ENCODE measurements around the gene ZNF609.

The ZNF609 gene

DNA sequence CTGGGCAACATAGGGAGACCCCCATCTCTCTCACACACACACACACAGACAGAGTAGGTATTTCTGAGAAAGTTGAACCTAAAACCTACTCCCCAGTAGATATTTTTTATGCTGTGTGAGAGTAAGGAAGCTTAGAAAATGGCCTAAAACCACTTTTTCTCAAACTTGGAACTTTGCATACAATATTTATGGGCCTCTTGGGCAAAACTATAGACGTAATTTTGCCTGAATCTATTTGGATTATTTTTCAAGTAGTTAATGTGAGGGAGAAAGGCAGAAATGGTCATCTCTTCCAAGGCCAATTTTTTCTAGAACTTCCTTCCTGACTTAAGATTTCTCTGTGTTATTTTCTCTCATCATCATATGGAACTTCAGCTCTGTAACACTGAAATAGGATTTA, 81.7 kb downstream of the ZNF609 start:
- Histone ChIP-seq H3K27ac (ENCODE audit: low read depth, low read length) (no peak overlapping the region), H3K9ac (ENCODE audit: low read depth, low read length) (no peak overlapping the region), H3K9me3 (ENCODE audit: control insufficient read depth, insufficient read depth, low read length) (no peaks in the 10 kb centered on the region), H3K27me3 (ENCODE audit: control insufficient read depth, insufficient read depth, low read length) (no peaks in the 10 kb centered on the region), H3K4me1 (ENCODE audit: control insufficient read depth, insufficient read depth, low read length) (no peaks in the 10 kb centered on the region), H3K4me3 (ENCODE audit: low read depth, low read length) (no peak overlapping the region), H3K36me3 (ENCODE audit: control insufficient read depth, insufficient read depth, low read length) (no peaks in the 10 kb centered on the region)

DNA sequence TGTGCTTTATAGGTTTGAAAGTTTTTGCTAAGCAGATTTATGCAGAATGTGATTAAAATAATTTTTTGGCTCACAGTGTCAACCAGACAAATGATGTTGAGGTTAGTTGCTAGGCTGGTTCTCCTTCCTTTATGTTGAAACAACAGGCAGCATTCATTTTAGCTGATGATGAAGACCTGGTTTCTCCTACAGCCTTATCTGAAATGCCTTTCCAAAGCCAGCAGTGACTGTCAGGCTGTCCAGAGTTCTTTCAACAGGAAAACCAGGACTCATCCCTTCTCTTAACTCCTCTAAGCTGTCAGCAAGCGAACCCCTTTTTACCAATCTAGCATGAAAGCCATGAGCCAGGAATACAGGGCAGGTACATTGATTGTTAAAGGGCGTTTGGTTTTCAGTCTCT, 84.1 kb downstream of the ZNF609 start:
- Histone ChIP-seq H3K4me3 (ENCODE audit: low read depth, low read length) (no peak overlapping the region), H3K9me3 (ENCODE audit: control insufficient read depth, insufficient read depth, low read length) (no peaks in the 10 kb centered on the region), H3K36me3 (ENCODE audit: control insufficient read depth, insufficient read depth, low read length) (no peaks in the 10 kb centered on the region), H3K9ac (ENCODE audit: low read depth, low read length) (no peak overlapping the region), H3K27ac (ENCODE audit: low read depth, low read length) (no peak overlapping the region), H3K4me1 (ENCODE audit: control insufficient read depth, insufficient read depth, low read length) (no peaks in the 10 kb centered on the region), H3K27me3 (ENCODE audit: control insufficient read depth, insufficient read depth, low read length) (no peaks in the 10 kb centered on the region)

DNA sequence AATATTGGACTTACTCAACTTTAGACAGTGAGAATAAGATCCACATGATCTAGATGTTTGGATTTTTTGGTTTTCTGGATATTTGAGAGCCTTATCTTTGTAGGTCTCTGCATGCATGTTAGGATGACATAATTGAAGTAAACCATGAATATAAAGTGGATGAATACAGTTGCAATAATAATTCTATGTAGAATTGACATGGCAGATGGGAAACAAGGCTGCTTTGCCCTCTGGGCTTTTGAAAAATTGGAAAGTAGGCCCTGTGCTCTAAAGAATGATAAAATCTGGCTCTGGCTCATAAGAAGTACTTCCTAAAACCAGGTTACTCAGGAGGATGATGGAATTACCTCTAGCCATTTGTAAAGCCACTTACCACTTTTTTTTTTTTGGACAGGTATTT, 86.9 kb downstream of the ZNF609 start:
- H3K27ac ChIP-seq (ENCODE audit: low read depth, low read length), result no peak overlapping the region
- no peaks in the 10 kb centered on the region for H3K27me3 ChIP-seq (ENCODE audit: control insufficient read depth, insufficient read depth, low read length)
- H3K9me3 ChIP-seq (ENCODE audit: control insufficient read depth, insufficient read depth, low read length), result no peaks in the 10 kb centered on the region
- H3K4me1 ChIP-seq (ENCODE audit: control insufficient read depth, insufficient read depth, low read length), result no peaks in the 10 kb centered on the region
- H3K9ac ChIP-seq (ENCODE audit: low read depth, low read length), result no peak overlapping the region
- H3K36me3 ChIP-seq (ENCODE audit: control insufficient read depth, insufficient read depth, low read length), result no peaks in the 10 kb centered on the region
- no peak overlapping the region for H3K4me3 ChIP-seq (ENCODE audit: low read depth, low read length)

DNA sequence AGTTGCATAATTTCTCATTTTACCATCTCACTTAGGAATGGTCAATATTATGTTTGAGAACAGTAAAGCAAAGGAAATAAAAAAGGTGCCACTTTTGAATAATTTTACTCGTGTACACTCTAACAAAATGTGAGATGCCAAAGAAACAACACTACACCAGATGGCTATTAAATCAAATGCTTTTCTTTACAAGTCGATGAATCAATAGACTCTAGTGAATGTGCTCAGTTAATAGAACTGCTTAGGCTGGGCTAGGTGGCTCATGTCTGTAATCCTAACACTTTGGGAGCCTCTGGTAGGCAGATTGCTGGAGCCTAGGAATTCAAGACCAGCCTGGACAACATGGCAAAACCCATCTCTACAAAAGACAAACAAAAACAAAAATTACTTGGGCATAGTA, 87.9 kb downstream of the ZNF609 start:
- Histone ChIP-seq H3K27ac (ENCODE audit: low read depth, low read length) (no peak overlapping the region), H3K27me3 (ENCODE audit: control insufficient read depth, insufficient read depth, low read length) (no peaks in the 10 kb centered on the region), H3K9me3 (ENCODE audit: control insufficient read depth, insufficient read depth, low read length) (no peaks in the 10 kb centered on the region), H3K9ac (ENCODE audit: low read depth, low read length) (no peak overlapping the region), H3K36me3 (ENCODE audit: control insufficient read depth, insufficient read depth, low read length) (no peaks in the 10 kb centered on the region), H3K4me1 (ENCODE audit: control insufficient read depth, insufficient read depth, low read length) (no peaks in the 10 kb centered on the region), H3K4me3 (ENCODE audit: low read depth, low read length) (no peak overlapping the region)

DNA sequence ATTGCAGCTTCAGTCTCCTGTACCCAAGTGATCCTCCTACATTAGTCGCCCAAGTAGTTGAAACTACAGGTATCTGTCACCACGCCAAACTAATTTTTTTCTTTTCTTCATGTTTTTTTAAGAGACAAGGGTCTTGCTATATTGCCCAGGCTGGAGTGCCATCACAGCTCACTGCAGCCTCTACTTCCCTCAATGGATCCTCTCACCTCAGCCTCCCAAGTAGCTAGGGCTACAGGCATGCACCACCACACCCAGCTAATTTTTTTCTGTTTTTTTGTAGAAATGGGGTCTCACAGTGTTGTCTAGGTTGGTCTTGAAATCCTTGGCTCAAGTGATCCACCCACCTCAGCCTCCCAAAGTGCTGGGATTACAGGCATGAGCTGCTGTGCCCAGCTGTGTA, 89.5 kb downstream of the ZNF609 start:
- Histone ChIP-seq H3K27ac (ENCODE audit: low read depth, low read length) (no peak overlapping the region), H3K9ac (ENCODE audit: low read depth, low read length) (no peak overlapping the region), H3K27me3 (ENCODE audit: control insufficient read depth, insufficient read depth, low read length) (no peaks in the 10 kb centered on the region), H3K4me1 (ENCODE audit: control insufficient read depth, insufficient read depth, low read length) (no peaks in the 10 kb centered on the region), H3K36me3 (ENCODE audit: control insufficient read depth, insufficient read depth, low read length) (no peaks in the 10 kb centered on the region), H3K9me3 (ENCODE audit: control insufficient read depth, insufficient read depth, low read length) (no peaks in the 10 kb centered on the region), H3K4me3 (ENCODE audit: low read depth, low read length) (no peak overlapping the region)

DNA sequence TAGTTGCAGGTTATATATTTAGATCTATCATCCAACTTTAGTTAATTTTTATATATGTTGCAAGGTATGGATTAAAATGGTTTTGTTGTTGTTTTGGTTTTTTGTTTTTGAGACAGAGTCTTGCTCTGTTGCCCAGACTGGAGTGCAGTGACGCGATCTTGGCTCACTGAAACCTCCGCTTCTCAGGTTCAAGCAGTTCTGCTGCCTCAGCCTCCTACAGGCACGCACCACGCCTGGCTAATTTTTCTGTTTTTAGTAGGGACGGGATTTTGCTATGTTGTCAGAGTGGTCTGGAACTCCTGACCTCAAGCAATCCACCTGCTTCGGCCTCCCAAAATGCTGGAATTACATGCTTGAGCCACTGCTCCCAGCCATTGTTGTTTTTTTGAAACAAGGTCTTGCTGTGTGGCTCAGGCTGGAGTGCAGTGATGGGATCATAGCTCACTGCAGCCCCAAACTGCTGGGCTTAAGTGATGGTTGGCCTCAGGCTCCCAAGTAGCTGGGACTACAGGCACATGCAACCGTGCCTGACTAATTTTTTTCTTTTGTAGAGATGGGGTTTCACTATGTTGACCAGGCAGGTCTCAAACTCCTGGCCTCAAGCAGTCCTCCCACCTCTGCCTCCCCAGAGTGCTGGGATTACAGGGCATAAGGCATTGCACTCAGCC, 92.0 kb downstream of the ZNF609 start:
- Histone ChIP-seq H3K4me1 (ENCODE audit: control insufficient read depth, insufficient read depth, low read length) (no peaks in the 10 kb centered on the region), H3K27ac (ENCODE audit: low read depth, low read length) (no peak overlapping the region), H3K9me3 (ENCODE audit: control insufficient read depth, insufficient read depth, low read length) (no peaks in the 10 kb centered on the region), H3K27me3 (ENCODE audit: control insufficient read depth, insufficient read depth, low read length) (no peaks in the 10 kb centered on the region), H3K9ac (ENCODE audit: low read depth, low read length) (no peak overlapping the region), H3K36me3 (ENCODE audit: control insufficient read depth, insufficient read depth, low read length) (no peaks in the 10 kb centered on the region), H3K4me3 (ENCODE audit: low read depth, low read length) (no peak overlapping the region)

DNA sequence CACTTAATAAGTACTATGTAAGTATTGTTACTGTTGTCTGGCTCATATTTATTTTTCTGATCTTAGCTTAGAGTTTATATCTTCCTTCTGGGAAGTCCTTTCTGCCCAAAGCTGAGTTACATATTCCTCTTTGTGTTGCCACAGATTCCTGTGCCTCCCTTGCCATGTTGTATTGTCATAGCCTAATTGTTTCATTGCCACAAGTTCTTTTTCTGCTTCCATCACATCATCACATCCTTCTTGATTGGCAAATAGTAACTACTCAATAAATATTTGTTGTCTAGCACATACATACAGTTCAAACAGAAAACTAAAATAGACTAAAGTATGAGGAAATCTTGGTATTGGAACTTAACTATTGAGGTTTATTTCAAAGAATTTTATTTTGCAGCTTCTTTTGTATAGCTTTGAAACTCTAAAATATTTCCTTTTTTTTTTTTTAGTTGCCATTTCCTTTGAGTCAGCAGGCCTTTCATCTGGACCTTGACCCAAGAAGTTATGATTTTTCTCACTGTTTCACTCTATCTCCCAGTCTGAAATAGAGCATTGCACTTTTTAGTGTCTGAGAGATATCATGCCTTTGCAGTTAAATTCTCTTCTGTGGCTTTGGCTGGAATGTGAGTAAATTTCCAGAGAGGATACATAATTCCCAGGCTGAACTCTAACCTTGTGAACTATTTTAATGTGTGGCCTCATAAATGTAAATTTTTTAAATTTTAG, 98.2 kb downstream of the ZNF609 start:
- H3K9me3 ChIP-seq (ENCODE audit: control insufficient read depth, insufficient read depth, low read length), result no peaks in the 10 kb centered on the region
- no peak overlapping the region for H3K9ac ChIP-seq (ENCODE audit: low read depth, low read length)
- no peaks in the 10 kb centered on the region for H3K4me1 ChIP-seq (ENCODE audit: control insufficient read depth, insufficient read depth, low read length)
- H3K27ac ChIP-seq (ENCODE audit: low read depth, low read length), result no peak overlapping the region
- no peak overlapping the region for H3K4me3 ChIP-seq (ENCODE audit: low read depth, low read length)
- no peaks in the 10 kb centered on the region for H3K27me3 ChIP-seq (ENCODE audit: control insufficient read depth, insufficient read depth, low read length)
- H3K36me3 ChIP-seq (ENCODE audit: control insufficient read depth, insufficient read depth, low read length), result no peaks in the 10 kb centered on the region

DNA sequence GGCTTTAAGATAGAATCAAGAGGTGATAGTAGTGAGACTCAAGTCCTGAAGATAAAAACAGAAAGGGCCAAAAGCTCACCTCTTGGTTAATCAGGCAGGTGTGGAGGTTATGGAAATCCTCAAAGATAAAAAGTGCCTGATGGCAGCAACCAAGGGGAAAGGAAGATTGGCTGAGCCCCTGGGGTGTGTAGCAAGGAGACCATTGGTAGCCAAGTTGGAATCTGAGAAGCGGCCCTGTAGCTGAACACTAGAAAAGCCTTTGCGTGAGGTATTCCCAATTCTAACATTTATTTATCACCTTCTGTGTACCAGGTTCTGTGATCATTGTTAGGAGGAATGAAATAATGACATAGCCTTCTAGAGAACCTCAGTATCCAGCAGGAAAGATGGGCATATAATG, 98.9 kb downstream of the ZNF609 start:
- Histone ChIP-seq H3K9me3 (ENCODE audit: control insufficient read depth, insufficient read depth, low read length) (no peaks in the 10 kb centered on the region), H3K27me3 (ENCODE audit: control insufficient read depth, insufficient read depth, low read length) (no peaks in the 10 kb centered on the region), H3K27ac (ENCODE audit: low read depth, low read length) (no peak overlapping the region), H3K4me1 (ENCODE audit: control insufficient read depth, insufficient read depth, low read length) (no peaks in the 10 kb centered on the region), H3K36me3 (ENCODE audit: control insufficient read depth, insufficient read depth, low read length) (no peaks in the 10 kb centered on the region), H3K9ac (ENCODE audit: low read depth, low read length) (no peak overlapping the region), H3K4me3 (ENCODE audit: low read depth, low read length) (no peak overlapping the region)

DNA sequence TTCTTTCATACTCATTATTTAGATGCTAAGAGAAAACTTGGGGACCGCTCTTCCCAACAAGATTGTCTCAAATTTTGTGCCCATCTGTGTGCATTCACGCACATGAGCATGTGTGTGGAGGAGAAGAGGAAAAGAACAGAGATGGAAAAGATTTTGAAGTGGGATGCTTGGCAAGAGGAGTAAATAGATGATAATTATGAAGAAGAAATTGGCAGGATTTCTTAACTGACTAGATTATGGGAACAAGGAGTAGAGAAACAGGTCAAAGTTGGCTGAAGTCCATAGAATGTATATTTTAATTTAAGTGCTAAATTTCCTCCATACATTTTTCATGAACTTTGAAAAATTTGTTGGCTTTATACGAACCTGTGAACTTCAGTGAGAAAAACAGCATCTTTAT, 100.1 kb downstream of the ZNF609 start:
- no peak overlapping the region for H3K4me3 ChIP-seq (ENCODE audit: low read depth, low read length)
- H3K36me3 ChIP-seq (ENCODE audit: control insufficient read depth, insufficient read depth, low read length), result no peaks in the 10 kb centered on the region
- H3K27ac ChIP-seq (ENCODE audit: low read depth, low read length), result no peak overlapping the region
- H3K9me3 ChIP-seq (ENCODE audit: control insufficient read depth, insufficient read depth, low read length), result no peaks in the 10 kb centered on the region
- no peaks in the 10 kb centered on the region for H3K4me1 ChIP-seq (ENCODE audit: control insufficient read depth, insufficient read depth, low read length)
- H3K9ac ChIP-seq (ENCODE audit: low read depth, low read length), result no peak overlapping the region
- H3K27me3 ChIP-seq (ENCODE audit: control insufficient read depth, insufficient read depth, low read length), result no peaks in the 10 kb centered on the region

DNA sequence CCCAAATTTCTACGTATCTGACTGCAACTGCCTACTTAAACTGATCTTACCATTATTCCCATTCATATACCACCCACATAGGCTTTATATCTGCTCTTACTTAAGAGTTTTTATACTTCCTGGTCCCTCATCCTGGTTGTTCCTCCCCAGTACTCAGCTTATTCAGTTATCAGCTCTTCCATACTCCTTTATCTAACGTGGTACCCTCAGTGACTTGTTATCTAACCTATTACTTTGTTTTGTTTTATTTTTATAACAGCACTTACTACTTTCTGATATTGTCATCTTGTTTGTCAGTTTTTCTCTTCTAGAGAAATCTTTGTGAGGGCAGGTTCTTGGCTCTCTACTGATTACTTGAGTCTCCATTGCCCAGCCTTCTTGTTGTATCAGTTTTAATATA, 100.6 kb downstream of the ZNF609 start:
- Histone ChIP-seq H3K27me3 (ENCODE audit: control insufficient read depth, insufficient read depth, low read length) (no peaks in the 10 kb centered on the region), H3K36me3 (ENCODE audit: control insufficient read depth, insufficient read depth, low read length) (no peaks in the 10 kb centered on the region), H3K4me1 (ENCODE audit: control insufficient read depth, insufficient read depth, low read length) (no peaks in the 10 kb centered on the region), H3K27ac (ENCODE audit: low read depth, low read length) (no peak overlapping the region), H3K9me3 (ENCODE audit: control insufficient read depth, insufficient read depth, low read length) (no peaks in the 10 kb centered on the region), H3K9ac (ENCODE audit: low read depth, low read length) (no peak overlapping the region), H3K4me3 (ENCODE audit: low read depth, low read length) (no peak overlapping the region)

DNA sequence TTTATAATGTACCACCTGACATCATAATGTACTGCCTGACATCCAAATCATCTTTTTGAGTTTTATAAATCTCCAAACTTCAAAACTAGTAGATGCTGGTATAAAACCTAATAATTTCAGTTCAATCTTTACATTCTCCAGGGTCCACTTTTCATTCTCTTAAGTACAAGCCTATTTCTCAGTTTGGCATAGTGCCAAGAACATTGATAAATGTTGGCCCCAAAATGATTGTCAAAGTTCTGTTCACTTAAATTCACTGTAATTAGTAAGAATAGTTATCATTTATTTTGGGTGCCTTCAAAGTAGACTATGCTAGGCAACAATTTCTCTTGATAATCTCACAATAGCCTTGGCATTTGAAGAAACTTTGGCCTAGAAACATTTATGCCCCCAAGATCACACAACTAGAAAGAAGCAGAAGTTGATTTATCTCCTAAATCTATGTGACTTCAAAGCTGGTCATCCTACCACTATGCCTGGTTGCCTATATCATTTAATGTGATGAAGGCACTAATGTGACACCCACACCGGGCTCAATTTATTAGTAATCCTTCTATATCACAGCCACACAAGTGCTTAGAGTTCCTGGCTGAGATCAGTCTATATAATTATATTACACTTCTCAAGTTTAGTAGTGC, 101.7 kb downstream of the ZNF609 start:
- no peaks in the 10 kb centered on the region for H3K9me3 ChIP-seq (ENCODE audit: control insufficient read depth, insufficient read depth, low read length)
- H3K9ac ChIP-seq (ENCODE audit: low read depth, low read length), result no peak overlapping the region
- H3K4me3 ChIP-seq (ENCODE audit: low read depth, low read length), result no peak overlapping the region
- H3K36me3 ChIP-seq (ENCODE audit: control insufficient read depth, insufficient read depth, low read length), result no peaks in the 10 kb centered on the region
- H3K27ac ChIP-seq (ENCODE audit: low read depth, low read length), result no peak overlapping the region
- peaks cover 7% of the 10 kb centered on the region for H3K4me1 ChIP-seq (ENCODE audit: control insufficient read depth, insufficient read depth, low read length)
- H3K27me3 ChIP-seq (ENCODE audit: control insufficient read depth, insufficient read depth, low read length), result no peaks in the 10 kb centered on the region

Measured in HUES48 (cell line).